AML-193 (cell line): Measurements from ENCODE around the gene TMCO4.
"Not testable (repeated sequence)": the region's sequence is repeated elsewhere in the genome, so short reads cannot be mapped to it uniquely, and the experiment has no call there.

Experiments
- DNase-seq, 2 experiments: peaks; one replicate each; lab custom pipeline; 2025; lab: John Stamatoyannopoulos, UW

Gene TMCO4

GRCh38 chr1:19799230-19800075 is at the start of gene TMCO4:
TSS of gene TMCO4 (minus strand) at chr1:19799916. CDS start at chr1:19780758, 19,158 bp downstream.
- DNase-seq, result peak; percentile 28 to 39

GRCh38 chr1:19849307-19849706 is 49.6 kb upstream of the TMCO4 start:
- not testable (repeated sequence) for DNase-seq

GRCh38 chr1:19847334-19847733 is 47.6 kb upstream of the TMCO4 start:
- DNase-seq, result not testable (repeated sequence)

GRCh38 chr1:19846338-19846737 is 46.6 kb upstream of the TMCO4 start:
- DNase-seq, result no peak

- DNase-seq, result no peak
These were observed 45.8 kb upstream of the TMCO4 start for GRCh38 chr1:19845555-19845954.

- DNase-seq, result no peak
These were observed 45.2 kb upstream of the TMCO4 start for GRCh38 chr1:19844731-19845495.

GRCh38 chr1:19840228-19840627 is 40.5 kb upstream of the TMCO4 start:
- no peak for DNase-seq

GRCh38 chr1:19837866-19838265 is 38.1 kb upstream of the TMCO4 start:
- no peak for DNase-seq

- no peak for DNase-seq
These were observed 35.9 kb upstream of the TMCO4 start for GRCh38 chr1:19835578-19835977.

GRCh38 chr1:19831441-19831840 is 31.7 kb upstream of the TMCO4 start:
- DNase-seq, result no peak

- DNase-seq, result no peak
These were observed 28.8 kb upstream of the TMCO4 start for GRCh38 chr1:19828546-19828945.

- no peak for DNase-seq
These were observed 25.6 kb upstream of the TMCO4 start for GRCh38 chr1:19825298-19825697.

- DNase-seq, result no peak
These were observed 24.8 kb upstream of the TMCO4 start for GRCh38 chr1:19824541-19824940.

GRCh38 chr1:19824036-19824435 is 24.3 kb upstream of the TMCO4 start:
- DNase-seq, result no peak

- DNase-seq, result no peak
These were observed 20.0 kb upstream of the TMCO4 start for GRCh38 chr1:19819701-19820100.

- no peak for DNase-seq
These were observed 18.6 kb upstream of the TMCO4 start for GRCh38 chr1:19818324-19818723.

GRCh38 chr1:19817160-19817559 is 17.4 kb upstream of the TMCO4 start:
- DNase-seq, result no peak

GRCh38 chr1:19816737-19817086 is 17.0 kb upstream of the TMCO4 start:
- DNase-seq, result not testable (repeated sequence)

GRCh38 chr1:19815801-19816736 is 16.4 kb upstream of the TMCO4 start:
- DNase-seq, result no peak

GRCh38 chr1:19814681-19815503 is 15.2 kb upstream of the TMCO4 start, which contains the start of gene RNF186:
TSS of gene RNF186 (minus strand) at chr1:19815283. CDS start at chr1:19815101, 182 bp downstream.
- DNase-seq, result no peak

- no peak for DNase-seq
These were observed 14.5 kb upstream of the TMCO4 start for GRCh38 chr1:19814244-19814661.
